ENCODE data around the gene FRS2.

GRCh38 chr12:69602954-69603353 is 132.8 kb downstream of the FRS2 start:
- TF ChIP-seq CTCF (IDR thresholded peaks at IDR 0.05) (no peak), POLR2A (IDR thresholded peaks at IDR 0.05) (no peak)

Measured in gastroesophageal sphincter (tissue), 3 donors.